HG02885 (cell line): Measurements from ENCODE around the gene CLASP1.
A peak's percentile ranks its signal among the peaks of the same experiment; 100 is the strongest.

Experiments used
- ATAC-seq: cut with Tn5 transposase; IDR thresholded peaks from one replicate; pipeline ENCODE4 v1.9.1; 2021; ENCODE audit warnings: mild to moderate bottlenecking; ENCODE audit not compliant: unreplicated experiment, poor library complexity

CLASP1 gene

GRCh38 chr2:121519732-121520640, 129.3 kb downstream of the CLASP1 start:
- no peak for ATAC-seq

GRCh38 chr2:121519153-121519552, 130.1 kb downstream of the CLASP1 start:
- ATAC-seq, result no peak

GRCh38 chr2:121513597-121514333, 135.5 kb downstream of the CLASP1 start:
- ATAC-seq, result no peak

GRCh38 chr2:121510857-121511256, 138.4 kb downstream of the CLASP1 start:
- no peak for ATAC-seq

- ATAC-seq, result no peak
Observed at GRCh38 chr2:121506621-121507020, 142.6 kb downstream of the CLASP1 start.

GRCh38 chr2:121505986-121506586, 143.2 kb downstream of the CLASP1 start:
- no peak for ATAC-seq

GRCh38 chr2:121505005-121505404, 144.3 kb downstream of the CLASP1 start:
- no peak for ATAC-seq

GRCh38 chr2:121504316-121504715, 144.9 kb downstream of the CLASP1 start:
- no peak for ATAC-seq

GRCh38 chr2:121502781-121503180, 146.5 kb downstream of the CLASP1 start:
- no peak for ATAC-seq

- ATAC-seq, result no peak
Observed at GRCh38 chr2:121502246-121502645, 147.0 kb downstream of the CLASP1 start.

- no peak for ATAC-seq
Observed at GRCh38 chr2:121501554-121501953, 147.7 kb downstream of the CLASP1 start.

GRCh38 chr2:121501031-121501430, 148.2 kb downstream of the CLASP1 start:
- ATAC-seq, result peak; percentile 75

GRCh38 chr2:121498731-121499130, 150.5 kb downstream of the CLASP1 start:
- no peak for ATAC-seq

GRCh38 chr2:121492409-121492808, 156.9 kb downstream of the CLASP1 start:
- ATAC-seq, result no peak

GRCh38 chr2:121491518-121491917, 157.7 kb downstream of the CLASP1 start:
- ATAC-seq, result no peak

GRCh38 chr2:121490584-121491133, 158.6 kb downstream of the CLASP1 start:
- no peak for ATAC-seq

- ATAC-seq, result no peak
Observed at GRCh38 chr2:121489911-121490583, 159.2 kb downstream of the CLASP1 start.

- ATAC-seq, result peak; percentile 48
Observed at GRCh38 chr2:121489284-121489683, 160.0 kb downstream of the CLASP1 start.

GRCh38 chr2:121486191-121486790, 163.0 kb downstream of the CLASP1 start:
- ATAC-seq, result no peak

GRCh38 chr2:121485039-121485438, 164.2 kb downstream of the CLASP1 start:
- no peak for ATAC-seq
